ENCODE measurements around the gene QRFP. TPM values are rescaled to one million over a fixed set of nuclear protein-coding genes. Genes with fewer than 3 reads are reported as not detected.
"Not testable (repeated sequence)": the region's sequence is repeated elsewhere in the genome, so short reads cannot be mapped to it uniquely, and the experiment has no call there.

Gene QRFP
- total RNA-seq, 6 experiments from 2014 or later = 3.3 TPM; not detected in 5

DNA sequence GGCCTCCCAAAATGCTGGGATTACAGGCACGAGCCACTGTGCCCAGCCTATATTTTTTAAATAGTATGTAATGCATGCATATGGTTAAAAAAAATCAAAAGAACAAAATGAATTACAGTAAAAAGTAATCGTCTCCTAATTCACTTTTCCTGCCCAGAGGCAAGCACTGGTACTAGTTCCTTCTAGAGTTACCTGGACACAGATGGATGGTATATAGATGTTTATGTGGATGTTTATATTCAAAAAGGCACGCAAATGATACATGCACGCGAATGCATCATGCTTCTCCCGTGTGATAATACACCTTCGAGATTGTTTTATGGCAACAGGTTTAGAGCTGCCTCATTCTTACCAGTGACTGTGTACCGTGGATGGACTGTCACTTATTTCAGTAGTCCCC is 40.1 kb downstream of the QRFP start:
- Histone ChIP-seq H3K9me3 (no peaks in the 10 kb centered on the region), H3K27ac (no peak overlapping the region), H3K36me3 (peaks cover 0 to 21% (median 6%) of the 10 kb centered on the region in 4 donors), H3K27me3 (no peaks in the 10 kb centered on the region), H3K4me1 (peaks cover 0 to 3% (median 0%) of the 10 kb centered on the region in 4 donors), H3K4me3 (no peak overlapping the region)
- intact Hi-C loops (cut with DNase I) = no loop called here
- WGBS (ENCODE audit: insufficient coverage, low coverage, low lambda C conversion rate, missing lambda C conversion rate) = 89% methylated on average over 8 of the region's 8 CpGs
- TF ChIP-seq, protein P1, sequence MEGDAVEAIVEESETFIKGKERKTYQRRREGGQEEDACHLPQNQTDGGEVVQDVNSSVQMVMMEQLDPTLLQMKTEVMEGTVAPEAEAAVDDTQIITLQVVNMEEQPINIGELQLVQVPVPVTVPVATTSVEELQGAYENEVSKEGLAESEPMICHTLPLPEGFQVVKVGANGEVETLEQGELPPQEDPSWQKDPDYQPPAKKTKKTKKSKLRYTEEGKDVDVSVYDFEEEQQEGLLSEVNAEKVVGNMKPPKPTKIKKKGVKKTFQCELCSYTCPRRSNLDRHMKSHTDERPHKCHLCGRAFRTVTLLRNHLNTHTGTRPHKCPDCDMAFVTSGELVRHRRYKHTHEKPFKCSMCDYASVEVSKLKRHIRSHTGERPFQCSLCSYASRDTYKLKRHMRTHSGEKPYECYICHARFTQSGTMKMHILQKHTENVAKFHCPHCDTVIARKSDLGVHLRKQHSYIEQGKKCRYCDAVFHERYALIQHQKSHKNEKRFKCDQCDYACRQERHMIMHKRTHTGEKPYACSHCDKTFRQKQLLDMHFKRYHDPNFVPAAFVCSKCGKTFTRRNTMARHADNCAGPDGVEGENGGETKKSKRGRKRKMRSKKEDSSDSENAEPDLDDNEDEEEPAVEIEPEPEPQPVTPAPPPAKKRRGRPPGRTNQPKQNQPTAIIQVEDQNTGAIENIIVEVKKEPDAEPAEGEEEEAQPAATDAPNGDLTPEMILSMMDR (IDR thresholded peaks at IDR 0.05) = no peak
- TF ChIP-seq POLR2A (IDR thresholded peaks at IDR 0.05) = no peak
- ATAC-seq (no peak), DNase-seq (no peak)

DNA sequence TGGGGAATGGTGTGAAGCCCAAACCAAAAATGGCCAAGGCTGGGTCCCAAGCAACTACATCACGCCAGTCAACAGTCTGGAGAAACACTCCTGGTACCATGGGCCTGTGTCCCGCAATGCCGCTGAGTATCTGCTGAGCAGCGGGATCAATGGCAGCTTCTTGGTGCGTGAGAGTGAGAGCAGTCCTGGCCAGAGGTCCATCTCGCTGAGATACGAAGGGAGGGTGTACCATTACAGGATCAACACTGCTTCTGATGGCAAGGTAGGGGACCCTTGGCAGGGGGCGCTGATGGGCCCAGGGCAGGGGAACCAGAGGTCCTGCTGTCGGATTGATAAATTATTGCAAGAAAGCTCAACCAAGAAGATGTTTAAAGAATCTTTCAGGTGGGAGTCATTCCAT is 41.8 kb downstream of the QRFP start:
- ATAC-seq (no peak), DNase-seq (no peak)
- intact Hi-C loops (cut with DNase I) = no loop called here
- Histone ChIP-seq H3K9me3 (no peaks in the 10 kb centered on the region), H3K36me3 (peaks cover 0 to 21% (median 6%) of the 10 kb centered on the region in 4 donors), H3K4me1 (peaks cover 0 to 3% (median 0%) of the 10 kb centered on the region in 4 donors), H3K27me3 (no peaks in the 10 kb centered on the region), H3K4me3 (no peak overlapping the region), H3K27ac (no peak overlapping the region)
- TF ChIP-seq, protein P1 (IDR thresholded peaks at IDR 0.05) = no peak
- TF ChIP-seq POLR2A (IDR thresholded peaks at IDR 0.05) = no peak
- WGBS (ENCODE audit: insufficient coverage, low coverage, low lambda C conversion rate, missing lambda C conversion rate) = 74% methylated on average over 3 of the region's 9 CpGs

GRCh38 chr9:130854092-130854491 is 42.5 kb downstream of the QRFP start:
- no peak for DNase-seq
- peaks cover 0 to 3% (median 0%) of the 10 kb centered on the region in 4 donors for H3K4me1 ChIP-seq
- H3K4me3 ChIP-seq = no peak overlapping the region
- no peak for ATAC-seq
- intact Hi-C loops (cut with DNase I) = no loop called here
- H3K27ac ChIP-seq = no peak overlapping the region
- no peaks in the 10 kb centered on the region for H3K27me3 ChIP-seq
- no peaks in the 10 kb centered on the region for H3K9me3 ChIP-seq
- H3K36me3 ChIP-seq = peaks cover 0 to 21% (median 6%) of the 10 kb centered on the region in 4 donors
- WGBS (ENCODE audit: insufficient coverage, low coverage, low lambda C conversion rate, missing lambda C conversion rate) = 73% methylated on average over 8 of the region's 8 CpGs
- TF ChIP-seq, protein P1 (IDR thresholded peaks at IDR 0.05) = no peak
- no peak for TF ChIP-seq POLR2A (IDR thresholded peaks at IDR 0.05)

- no peak for TF ChIP-seq POLR2A (IDR thresholded peaks at IDR 0.05)
- TF ChIP-seq, protein P1 (IDR thresholded peaks at IDR 0.05) = no peak
- ATAC-seq (no peak), DNase-seq (no peak)
- Histone ChIP-seq H3K4me3 (no peak overlapping the region), H3K27me3 (no peaks in the 10 kb centered on the region), H3K36me3 (peaks cover 0 to 21% (median 6%) of the 10 kb centered on the region in 4 donors), H3K9me3 (no peaks in the 10 kb centered on the region), H3K27ac (no peak overlapping the region), H3K4me1 (peaks cover 0 to 2% (median 0%) of the 10 kb centered on the region in 4 donors)
- WGBS (ENCODE audit: insufficient coverage, low coverage, low lambda C conversion rate, missing lambda C conversion rate) = 91% methylated on average over 6 of the region's 7 CpGs
- intact Hi-C loops (cut with DNase I) = no loop called here
Observed at GRCh38 chr9:130852801-130853200, 43.8 kb downstream of the QRFP start.

- no peaks in the 10 kb centered on the region for H3K9me3 ChIP-seq
- ATAC-seq = no peak
- WGBS (ENCODE audit: insufficient coverage, low coverage, low lambda C conversion rate, missing lambda C conversion rate) = 92% methylated on average over 9 of the region's 9 CpGs
- no peaks in the 10 kb centered on the region for H3K27me3 ChIP-seq
- H3K36me3 ChIP-seq = peaks cover 0 to 5% (median 2%) of the 10 kb centered on the region in 4 donors
- H3K4me1 ChIP-seq = peaks cover 0 to 19% (median 0%) of the 10 kb centered on the region in 4 donors
- H3K27ac ChIP-seq = no peak overlapping the region
- TF ChIP-seq, protein P1 (IDR thresholded peaks at IDR 0.05) = no peak
- no peak for TF ChIP-seq POLR2A (IDR thresholded peaks at IDR 0.05)
- no peak for DNase-seq
- intact Hi-C loops (cut with DNase I) = no loop called here
- no peak overlapping the region for H3K4me3 ChIP-seq
Observed at GRCh38 chr9:130849356-130849755, 47.3 kb downstream of the QRFP start.

DNA sequence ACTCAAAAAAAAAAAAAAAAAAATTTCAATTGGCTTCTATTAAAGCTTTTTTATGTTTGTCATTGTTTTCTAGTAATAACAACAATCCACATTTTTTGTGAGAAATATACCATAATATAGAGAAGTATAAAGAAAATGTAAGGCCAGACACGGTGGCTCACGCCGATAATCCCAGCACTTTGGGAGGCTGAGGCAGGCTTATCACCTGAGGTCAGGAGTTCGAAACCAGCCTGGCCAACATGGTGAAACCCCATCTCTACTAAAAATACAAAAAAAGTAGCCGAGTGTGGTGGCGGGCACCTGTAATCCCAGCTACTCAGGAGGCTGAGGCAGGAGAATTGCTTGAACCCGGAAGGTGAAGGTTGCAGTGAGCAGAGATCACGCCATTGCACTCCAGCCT is 48.1 kb downstream of the QRFP start:
- peaks cover 0 to 19% (median 0%) of the 10 kb centered on the region in 4 donors for H3K4me1 ChIP-seq

More for the DNA sequence above, 48.1 kb downstream of the QRFP start:
- DNase-seq; H3K36me3 ChIP-seq; H3K4me3 ChIP-seq; H3K9me3 ChIP-seq; intact Hi-C loops (cut with DNase I); ATAC-seq; H3K27me3 ChIP-seq: not testable (repeated sequence)
- WGBS (ENCODE audit: insufficient coverage, low coverage, low lambda C conversion rate, missing lambda C conversion rate) = 97% methylated on average over 8 of the region's 8 CpGs
- peak overlapping the region; percentile 5 to 83 (median 52) for H3K27ac ChIP-seq

All from right lobe of liver (tissue), 6 donors.